MM.1S (cell line): Measurements from ENCODE around the gene IRS1.

Experiments
- DNase-seq: peaks from one replicate; pipeline ENCODE4 v3.0.0-alpha.2; 2015
- H2AFZ ChIP-seq: fragments of 300-600 bp; sonication (generic); 2 replicates; pipeline ENCODE4 v1.6.0; 2016; ENCODE audit warnings: antibody characterized with exemption, low read length
- H3F3A ChIP-seq: fragments of 300-600 bp; sonication (generic); 2 replicates; pipeline ENCODE4 v1.6.1; 2016; ENCODE audit warnings: mild to moderate bottlenecking, antibody characterized with exemption, low read length, moderate library complexity, mixed read lengths; ENCODE audit not compliant: insufficient read depth
- H3K27ac ChIP-seq: fragments of 300-600 bp; sonication (generic); 2 replicates; pipeline ENCODE4 v1.5.1; 2016; ENCODE audit warnings: mild to moderate bottlenecking, low read length
- H3K27me3 ChIP-seq: fragments of 300-600 bp; sonication (generic); replicated peaks from 2 replicates; pipeline ENCODE4 v1.6.0; 2016; ENCODE audit warnings: low read length; ENCODE audit not compliant: insufficient read depth
- H3K36me3 ChIP-seq: fragments of 300-600 bp; sonication (generic); replicated peaks from 2 replicates; pipeline ENCODE4 v1.6.1; 2016; ENCODE audit warnings: mild to moderate bottlenecking, low read length, mixed read lengths; ENCODE audit not compliant: insufficient read depth
- H3K4me1 ChIP-seq: fragments of 300-600 bp; sonication (generic); 2 replicates; pipeline ENCODE4 v1.6.1; 2016; ENCODE audit warnings: low read length, mixed read lengths
- H3K4me2 ChIP-seq: fragments of 300-600 bp; sonication (generic); 2 replicates; pipeline ENCODE4 v1.6.0; 2016; ENCODE audit warnings: low read depth, low read length
- H3K4me3 ChIP-seq: fragments of 300-600 bp; sonication (generic); 2 replicates; pipeline ENCODE4 v1.5.1; 2016; ENCODE audit warnings: low read length, mixed read lengths
- H3K79me2 ChIP-seq: fragments of 300-600 bp; sonication (generic); 2 replicates; pipeline ENCODE4 v1.6.1; 2016; ENCODE audit warnings: mixed run types, low read length, mixed read lengths
- H3K9ac ChIP-seq: fragments of 300-600 bp; sonication (generic); 2 replicates; pipeline ENCODE4 v1.6.1; 2016; ENCODE audit warnings: low read length, mixed read lengths
- H3K9me2 ChIP-seq: fragments of 300-600 bp; sonication (generic); replicated peaks from 2 replicates; pipeline ENCODE4 v1.6.1; 2016; ENCODE audit warnings: mild to moderate bottlenecking, low read length, mixed read lengths; ENCODE audit not compliant: insufficient read depth
- H3K9me3 ChIP-seq: fragments of 300-600 bp; sonication (generic); replicated peaks from 2 replicates; pipeline ENCODE4 v1.6.1; 2016; ENCODE audit warnings: mild to moderate bottlenecking, low read length, mixed read lengths; ENCODE audit not compliant: insufficient read depth
- H4K20me1 ChIP-seq: fragments of 300-600 bp; sonication (generic); 2 replicates; pipeline ENCODE4 v1.6.1; 2016; ENCODE audit warnings: mild to moderate bottlenecking, low read length, moderate library complexity, mixed read lengths; ENCODE audit not compliant: insufficient read depth
- CTCF ChIP-seq: fragments of 300-600 bp; sonication (generic); IDR thresholded peaks from 2 replicates; pipeline ENCODE4 v1.5.1; 2016; ENCODE audit warnings: antibody characterized with exemption, low read length, mixed read lengths
- EZH2 ChIP-seq: fragments of 300-600 bp; sonication (generic); optimal IDR thresholded peaks from 2 replicates; pipeline ENCODE3; 2017; ENCODE audit warnings: low read depth, mild to moderate bottlenecking, antibody characterized with exemption, low read length, mixed read lengths
- EZH2phosphoT487 ChIP-seq: fragments of 300-600 bp; sonication (generic); IDR thresholded peaks from 2 replicates; pipeline ENCODE4 v1.6.1; 2018; ENCODE audit warnings: antibody characterized with exemption, low read length

The IRS1 gene

GRCh38 chr2:226694149-226694548 is 105.5 kb downstream of the IRS1 start:
- Histone ChIP-seq H3K9me2 (no peaks in the 10 kb centered on the region), H4K20me1 (no peaks in the 10 kb centered on the region), H3K27ac (no peak overlapping the region), H3K9me3 (no peaks in the 10 kb centered on the region), H3F3A (no peaks in the 10 kb centered on the region), H3K36me3 (no peaks in the 10 kb centered on the region), H3K9ac (no peak overlapping the region), H2AFZ (no peak overlapping the region), H3K27me3 (no peaks in the 10 kb centered on the region), H3K79me2 (no peaks in the 10 kb centered on the region), H3K4me2 (no peak overlapping the region), H3K4me3 (no peak overlapping the region), H3K4me1 (no peaks in the 10 kb centered on the region)
- TF ChIP-seq EZH2phosphoT487 (no peak), CTCF (no peak), EZH2 (no peak)
- DNase-seq: no peak

- DNase-seq: no peak
- no peaks in the 10 kb centered on the region for H3K9me2 ChIP-seq
- H3K9ac ChIP-seq: no peak overlapping the region
- H3K4me2 ChIP-seq: no peak overlapping the region
- H3K36me3 ChIP-seq: no peaks in the 10 kb centered on the region
- H2AFZ ChIP-seq: no peak overlapping the region
- no peaks in the 10 kb centered on the region for H3K9me3 ChIP-seq
- H3K4me1 ChIP-seq: no peaks in the 10 kb centered on the region
- no peaks in the 10 kb centered on the region for H3K79me2 ChIP-seq
- no peak overlapping the region for H3K27ac ChIP-seq
- H3K4me3 ChIP-seq: no peak overlapping the region
- H3K27me3 ChIP-seq: no peaks in the 10 kb centered on the region
- no peaks in the 10 kb centered on the region for H3F3A ChIP-seq
- no peaks in the 10 kb centered on the region for H4K20me1 ChIP-seq
- TF ChIP-seq EZH2phosphoT487 (no peak), CTCF (no peak), EZH2 (no peak)
These were observed 106.1 kb downstream of the IRS1 start for GRCh38 chr2:226693521-226693920.

GRCh38 chr2:226692521-226693126 is 107.0 kb downstream of the IRS1 start:
- Histone ChIP-seq H3K4me3 (no peak overlapping the region), H2AFZ (no peak overlapping the region), H3K36me3 (no peaks in the 10 kb centered on the region), H3K4me1 (no peaks in the 10 kb centered on the region), H3K9me2 (no peaks in the 10 kb centered on the region), H4K20me1 (no peaks in the 10 kb centered on the region), H3F3A (no peaks in the 10 kb centered on the region), H3K27ac (no peak overlapping the region), H3K9me3 (no peaks in the 10 kb centered on the region), H3K79me2 (no peaks in the 10 kb centered on the region), H3K9ac (no peak overlapping the region), H3K27me3 (no peaks in the 10 kb centered on the region), H3K4me2 (no peak overlapping the region)
- TF ChIP-seq EZH2phosphoT487 (no peak), EZH2 (no peak), CTCF (no peak)
- no peak for DNase-seq
